Hepatocyte (in vitro differentiated cells): ENCODE measurements around the gene NRCAM.

Experiments used
- EZH2 ChIP-seq: fragments of 200-600 bp; sonication (generic); IDR thresholded peaks from 2 replicates; pipeline ENCODE4 v1.6.1; 2016; ENCODE audit warnings: antibody characterized with exemption, mild to moderate bottlenecking, borderline replicate concordance
- TF ChIP-seq, protein P1 (sequence below): fragments of 200-600 bp; sonication (generic); IDR thresholded peaks from 2 replicates; pipeline ENCODE4 v1.5.1; 2016; ENCODE audit warnings: antibody characterized with exemption, mild to moderate bottlenecking; ENCODE audit not compliant: poor library complexity

DNA sequence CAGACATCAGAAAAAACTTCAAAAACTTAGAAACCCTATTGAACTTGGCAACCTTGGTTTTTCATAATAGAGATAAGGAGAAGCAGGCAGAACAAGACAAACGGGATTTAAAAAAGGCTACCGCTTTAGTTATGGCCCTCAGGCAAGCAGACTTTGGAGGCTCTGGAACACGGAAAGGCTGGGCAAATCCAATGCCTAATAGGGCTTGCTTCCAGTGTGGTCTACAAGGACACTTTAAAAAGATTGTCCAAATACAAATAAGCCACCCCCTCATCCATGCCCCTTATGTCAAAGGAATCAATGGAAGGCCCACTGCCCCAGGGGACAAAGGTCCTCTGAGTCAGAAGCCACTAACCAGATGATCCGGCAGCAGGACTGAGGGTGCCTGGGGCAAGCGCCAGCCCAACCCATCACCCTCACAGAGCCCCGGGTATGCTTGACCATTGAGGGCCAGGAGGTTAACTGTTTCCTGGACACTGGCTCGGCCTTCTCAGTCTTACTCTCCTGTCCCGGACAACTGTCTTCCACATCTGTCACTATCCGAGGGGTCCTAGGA, 115.3 kb downstream of the NRCAM start:
- TF ChIP-seq, protein P1, sequence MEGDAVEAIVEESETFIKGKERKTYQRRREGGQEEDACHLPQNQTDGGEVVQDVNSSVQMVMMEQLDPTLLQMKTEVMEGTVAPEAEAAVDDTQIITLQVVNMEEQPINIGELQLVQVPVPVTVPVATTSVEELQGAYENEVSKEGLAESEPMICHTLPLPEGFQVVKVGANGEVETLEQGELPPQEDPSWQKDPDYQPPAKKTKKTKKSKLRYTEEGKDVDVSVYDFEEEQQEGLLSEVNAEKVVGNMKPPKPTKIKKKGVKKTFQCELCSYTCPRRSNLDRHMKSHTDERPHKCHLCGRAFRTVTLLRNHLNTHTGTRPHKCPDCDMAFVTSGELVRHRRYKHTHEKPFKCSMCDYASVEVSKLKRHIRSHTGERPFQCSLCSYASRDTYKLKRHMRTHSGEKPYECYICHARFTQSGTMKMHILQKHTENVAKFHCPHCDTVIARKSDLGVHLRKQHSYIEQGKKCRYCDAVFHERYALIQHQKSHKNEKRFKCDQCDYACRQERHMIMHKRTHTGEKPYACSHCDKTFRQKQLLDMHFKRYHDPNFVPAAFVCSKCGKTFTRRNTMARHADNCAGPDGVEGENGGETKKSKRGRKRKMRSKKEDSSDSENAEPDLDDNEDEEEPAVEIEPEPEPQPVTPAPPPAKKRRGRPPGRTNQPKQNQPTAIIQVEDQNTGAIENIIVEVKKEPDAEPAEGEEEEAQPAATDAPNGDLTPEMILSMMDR: no peak
- TF ChIP-seq EZH2: no peak
